OCI-LY1 (cell line): ENCODE results near the gene GCNA.

ENCODE experiments used
- H2AFZ ChIP-seq: fragments of 200-600 bp; sonication (generic), shearing (Covaris generic); 2 replicates; pipeline ENCODE4 v1.6.0; 2014; ENCODE audit warnings: antibody characterized with exemption, mild to moderate bottlenecking, low read length
- H3F3A ChIP-seq: fragments of 200-600 bp; sonication (generic), shearing (Covaris generic); 2 replicates; pipeline ENCODE4 v1.6.0; 2014; ENCODE audit warnings: mild to moderate bottlenecking, antibody characterized with exemption, low read length, moderate library complexity; ENCODE audit not compliant: insufficient read depth
- H3K27ac ChIP-seq: fragments of 200-600 bp; sonication (generic); 2 replicates; pipeline ENCODE4 v1.5.1; 2014; ENCODE audit warnings: low read length, mixed run types, mild to moderate bottlenecking, low read depth; ENCODE audit not compliant: poor library complexity, severe bottlenecking
- H3K27me3 ChIP-seq: fragments of 200-600 bp; sonication (generic); 2 replicates; pipeline ENCODE4 v1.6.0; 2014; ENCODE audit warnings: antibody characterized with exemption, mild to moderate bottlenecking, low read length, moderate library complexity; ENCODE audit not compliant: insufficient read depth
- H3K36me3 ChIP-seq: fragments of 200-600 bp; sonication (generic); 2 replicates; pipeline ENCODE4 v1.6.1; 2014; ENCODE audit warnings: mild to moderate bottlenecking, antibody characterized with exemption, low read length, moderate library complexity, mixed read lengths; ENCODE audit not compliant: insufficient read depth
- H3K4me1 ChIP-seq: fragments of 200-600 bp; sonication (generic); 2 replicates; pipeline ENCODE4 v1.5.1; 2014; ENCODE audit warnings: mild to moderate bottlenecking, low read length, moderate library complexity; ENCODE audit not compliant: insufficient read depth, severe bottlenecking
- H3K4me2 ChIP-seq: fragments of 200-600 bp; sonication (generic), shearing (Covaris generic); 2 replicates; pipeline ENCODE4 v1.6.1; 2014; ENCODE audit warnings: low read length
- H3K4me3 ChIP-seq: fragments of 200-600 bp; sonication (generic); 2 replicates; pipeline ENCODE4 v1.5.1; 2014; ENCODE audit warnings: low read length, low read depth, mild to moderate bottlenecking, mixed read lengths; ENCODE audit not compliant: poor library complexity, severe bottlenecking
- H3K79me2 ChIP-seq: fragments of 200-600 bp; shearing (Covaris generic); 2 replicates; pipeline ENCODE4 v1.6.1; 2016; ENCODE audit warnings: mixed run types, low read length, mixed read lengths; ENCODE audit not compliant: insufficient read depth
- H3K9ac ChIP-seq: fragments of 200-600 bp; sonication (generic), shearing (Covaris generic); 2 replicates; pipeline ENCODE4 v1.6.1; 2014; ENCODE audit warnings: mild to moderate bottlenecking, low read length, mixed read lengths
- H3K9me2 ChIP-seq: fragments of 200-600 bp; sonication (generic), shearing (Covaris generic); 2 replicates; pipeline ENCODE4 v1.6.1; 2014; ENCODE audit warnings: low read depth, mild to moderate bottlenecking, low read length, mixed read lengths
- H3K9me3 ChIP-seq: fragments of 200-600 bp; shearing (Covaris generic); 2 replicates; pipeline ENCODE4 v1.6.1; 2014; ENCODE audit warnings: low read length, mixed read lengths
- H4K20me1 ChIP-seq: fragments of 200-600 bp; sonication (generic), shearing (Covaris generic); 2 replicates; pipeline ENCODE4 v1.6.0; 2016; ENCODE audit warnings: mild to moderate bottlenecking, low read length; ENCODE audit not compliant: insufficient read depth
- CTCF ChIP-seq: fragments of 200-600 bp; sonication (generic), shearing (Covaris generic); IDR thresholded peaks from 2 replicates; pipeline ENCODE4 v1.5.1; 2017; ENCODE audit warnings: mild to moderate bottlenecking, antibody characterized with exemption, low read length, moderate library complexity, mixed read lengths
- EZH2 ChIP-seq: fragments of 200-600 bp; sonication (generic), shearing (Covaris generic); IDR thresholded peaks from 2 replicates; pipeline ENCODE4 v1.8.0; 2017; ENCODE audit warnings: borderline replicate concordance, mixed run types, mild to moderate bottlenecking, antibody characterized with exemption, low read length, moderate library complexity, mixed read lengths

The GCNA gene

GRCh38 chrX:71619986-71620385 is 41.7 kb downstream of the GCNA start:
- Histone ChIP-seq H3K36me3 (no peaks in the 10 kb centered on the region), H3K27ac (no peak overlapping the region), H3K9me3 (no peaks in the 10 kb centered on the region), H3K4me3 (no peak overlapping the region), H3K9me2 (no peaks in the 10 kb centered on the region), H4K20me1 (no peaks in the 10 kb centered on the region), H3K4me1 (peaks cover 26% of the 10 kb centered on the region), H2AFZ (no peak overlapping the region), H3K27me3 (no peaks in the 10 kb centered on the region), H3K4me2 (no peak overlapping the region), H3K9ac (no peak overlapping the region), H3K79me2 (no peaks in the 10 kb centered on the region), H3F3A (no peaks in the 10 kb centered on the region)
- no peak for TF ChIP-seq EZH2
- no peak for TF ChIP-seq CTCF

GRCh38 chrX:71621603-71622002 is 43.4 kb downstream of the GCNA start:
- Histone ChIP-seq H3F3A (no peaks in the 10 kb centered on the region), H3K27ac (no peak overlapping the region), H3K4me2 (no peak overlapping the region), H3K36me3 (no peaks in the 10 kb centered on the region), H2AFZ (no peak overlapping the region), H3K4me1 (peaks cover 26% of the 10 kb centered on the region), H3K4me3 (no peak overlapping the region), H3K9me3 (no peaks in the 10 kb centered on the region), H3K27me3 (no peaks in the 10 kb centered on the region), H4K20me1 (no peaks in the 10 kb centered on the region), H3K9ac (no peak overlapping the region), H3K9me2 (no peaks in the 10 kb centered on the region), H3K79me2 (no peaks in the 10 kb centered on the region)
- TF ChIP-seq EZH2 (no peak), CTCF (no peak)

GRCh38 chrX:71622032-71622575 is 43.9 kb downstream of the GCNA start:
- Histone ChIP-seq H3K4me1 (peaks cover 26% of the 10 kb centered on the region), H3K9me3 (no peaks in the 10 kb centered on the region), H3K27ac (peak overlapping the region; percentile 69), H3K79me2 (no peaks in the 10 kb centered on the region), H4K20me1 (no peaks in the 10 kb centered on the region), H2AFZ (no peak overlapping the region), H3K9me2 (no peaks in the 10 kb centered on the region), H3K4me2 (no peak overlapping the region), H3K36me3 (no peaks in the 10 kb centered on the region), H3K27me3 (no peaks in the 10 kb centered on the region), H3K9ac (no peak overlapping the region), H3F3A (no peaks in the 10 kb centered on the region), H3K4me3 (no peak overlapping the region)
- TF ChIP-seq CTCF, result no peak
- no peak for TF ChIP-seq EZH2
